HEK293 (cell line): ENCODE measurements around the gene SPINK2.

Experiments
- CTCF ChIA-PET: fragments of 350-600 bp; formaldehyde crosslinking; extraction: SDS; loops from one replicate; lab custom pipeline; 2021; ENCODE audit warnings: antibody characterized with exemption; lab: Yijun Ruan, JAX
- POLR2A ChIA-PET: fragments of 300-600 bp; formaldehyde crosslinking; extraction: SDS; loops from one replicate; lab custom pipeline; 2020; ENCODE audit warnings: antibody characterized with exemption, inconsistent platforms; lab: Yijun Ruan, JAX
- H3K27ac ChIP-seq: fragments of 200-500 bp; sonication (Bioruptor generic); 2 replicates; pipeline ENCODE4 v1.5.1; 2014; ENCODE audit warnings: low read depth, low read length, control low read depth, inconsistent platforms; ENCODE audit errors: extremely low read depth
- H3K36me3 ChIP-seq, 2 experiments: fragments of 200-500 bp in 1 of 2; sonication (Bioruptor generic) in 1 of 2; 1 replicate in 1 of 2; 2 replicates in 1 of 2; pipeline ENCODE4 v1.5.1; 2014 to 2017; ENCODE audit warnings: inconsistent platforms in 2 of 2, low read length in 2 of 2; ENCODE audit not compliant: control insufficient read depth in 2 of 2, insufficient read depth in 1 of 2
- H3K4me1 ChIP-seq: fragments of 200-500 bp; sonication (Bioruptor generic); 2 replicates; pipeline ENCODE4 v1.5.1; 2014; ENCODE audit warnings: mild to moderate bottlenecking, low read length, inconsistent platforms; ENCODE audit not compliant: control insufficient read depth, insufficient read depth
- H3K4me3 ChIP-seq: 2 replicates; pipeline ENCODE4 v1.5.1; 2011; ENCODE audit warnings: low read depth, mild to moderate bottlenecking, control low read depth, low read length, moderate library complexity
- H3K9me3 ChIP-seq: fragments of 200-500 bp; sonication (Bioruptor generic); 2 replicates; pipeline ENCODE4 v1.5.1; 2014; ENCODE audit warnings: low read depth, low read length, inconsistent platforms; ENCODE audit not compliant: control insufficient read depth, insufficient read depth
- MEIS1 ChIP-seq: sonication (generic); formaldehyde crosslinking; IDR thresholded peaks from 2 replicates; pipeline ENCODE4 v1.8.1; 2022; ENCODE audit warnings: missing genetic modification reagents, mild to moderate bottlenecking, borderline replicate concordance
- PRDM6 ChIP-seq: fragments of 450-650 bp; formaldehyde crosslinking; IDR thresholded peaks from 2 replicates; pipeline ENCODE4 v1.5.1; 2017; ENCODE audit warnings: missing biosample characterization, missing genetic modification characterization
- REPIN1 ChIP-seq: fragments of 450-650 bp; formaldehyde crosslinking; IDR thresholded peaks from 2 replicates; pipeline ENCODE4 v1.5.1; 2017; ENCODE audit warnings: missing biosample characterization, missing genetic modification characterization, low read depth
- SP3 ChIP-seq: fragments of 450-650 bp; formaldehyde crosslinking; IDR thresholded peaks from 2 replicates; pipeline ENCODE4 v1.5.1; 2016; ENCODE audit warnings: missing biosample characterization, missing genetic modification characterization
- TCF7L2 ChIP-seq: IDR thresholded peaks from 2 replicates; pipeline ENCODE4 v1.6.1; 2011; ENCODE audit warnings: low read depth, mild to moderate bottlenecking, inconsistent platforms, low read length, moderate library complexity, borderline replicate concordance
- ZFP3 ChIP-seq: fragments of 450-650 bp; formaldehyde crosslinking; IDR thresholded peaks from 2 replicates; pipeline ENCODE4 v1.5.1; 2016; ENCODE audit warnings: low read depth, missing biosample characterization, missing genetic modification characterization
- ZNF132 ChIP-seq: fragments of 450-650 bp; formaldehyde crosslinking; IDR thresholded peaks from 2 replicates; pipeline ENCODE4 v1.5.1; 2017; ENCODE audit warnings: missing biosample characterization, missing genetic modification characterization, borderline replicate concordance
- ZNF133 ChIP-seq: fragments of 450-650 bp; formaldehyde crosslinking; IDR thresholded peaks from 2 replicates; pipeline ENCODE4 v1.5.1; 2016; ENCODE audit warnings: missing biosample characterization, missing genetic modification characterization
- ZNF174 ChIP-seq: fragments of 450-650 bp; formaldehyde crosslinking; IDR thresholded peaks from 2 replicates; pipeline ENCODE4 v1.5.0; 2017; ENCODE audit warnings: missing biosample characterization, mild to moderate bottlenecking, missing genetic modification characterization
- ZNF2 ChIP-seq: fragments of 450-650 bp; formaldehyde crosslinking; IDR thresholded peaks from 2 replicates; pipeline ENCODE4 v1.5.1; 2016; ENCODE audit warnings: missing biosample characterization, missing genetic modification characterization
- ZNF214 ChIP-seq: fragments of 450-650 bp; formaldehyde crosslinking; IDR thresholded peaks from 2 replicates; pipeline ENCODE4 v1.5.1; 2017; ENCODE audit warnings: missing biosample characterization, mild to moderate bottlenecking, missing genetic modification characterization, borderline replicate concordance
- ZNF223 ChIP-seq: fragments of 450-650 bp; formaldehyde crosslinking; IDR thresholded peaks from 2 replicates; pipeline ENCODE4 v1.5.1; 2016; ENCODE audit warnings: missing biosample characterization, missing genetic modification characterization
- ZNF274 ChIP-seq, 2 experiments: fragments of 200-500 bp in 1 of 2; fragments of 450-650 bp in 1 of 2; sonication (Bioruptor generic) in 1 of 2; formaldehyde crosslinking in 1 of 2; IDR thresholded peaks; 2 replicates each; pipeline versions ENCODE4 v1.5.1 to v1.6.1; 2014 to 2016; ENCODE audit warnings: borderline replicate concordance in 1 of 2, inconsistent platforms in 1 of 2, low read length in 1 of 2, missing biosample characterization in 1 of 2, missing genetic modification characterization in 1 of 2
- ZNF341 ChIP-seq: fragments of 450-650 bp; formaldehyde crosslinking; IDR thresholded peaks from 2 replicates; pipeline ENCODE4; 2016; ENCODE audit warnings: low read depth, missing biosample characterization, missing genetic modification characterization
- ZNF416 ChIP-seq: fragments of 450-650 bp; formaldehyde crosslinking; IDR thresholded peaks from 2 replicates; pipeline ENCODE4 v1.5.1; 2016; ENCODE audit warnings: missing biosample characterization, missing genetic modification characterization
- ZNF560 ChIP-seq: fragments of 450-650 bp; formaldehyde crosslinking; IDR thresholded peaks from 2 replicates; pipeline ENCODE4 v1.5.1; 2017; ENCODE audit warnings: missing biosample characterization, missing genetic modification characterization, borderline replicate concordance
- ZNF571 ChIP-seq: fragments of 450-650 bp; formaldehyde crosslinking; IDR thresholded peaks from 2 replicates; pipeline ENCODE4 v1.5.0; 2017; ENCODE audit warnings: missing biosample characterization, missing genetic modification characterization
- ZNF600 ChIP-seq: fragments of 450-650 bp; formaldehyde crosslinking; IDR thresholded peaks from 2 replicates; pipeline ENCODE4 v1.5.1; 2016; ENCODE audit warnings: missing biosample characterization, missing genetic modification characterization
- ZNF660 ChIP-seq: fragments of 450-650 bp; IDR thresholded peaks from 2 replicates; pipeline ENCODE4 v1.5.1; 2018; ENCODE audit warnings: missing biosample characterization, mild to moderate bottlenecking, missing genetic modification characterization
- ZNF747 ChIP-seq: fragments of 450-650 bp; formaldehyde crosslinking; IDR thresholded peaks from 2 replicates; pipeline ENCODE4 v1.5.1; 2016; ENCODE audit warnings: missing biosample characterization, missing genetic modification characterization
- ZNF792 ChIP-seq: fragments of 450-650 bp; formaldehyde crosslinking; IDR thresholded peaks from 2 replicates; pipeline ENCODE4 v1.5.1; 2016; ENCODE audit warnings: missing biosample characterization, missing genetic modification characterization
- ZXDB ChIP-seq: fragments of 450-650 bp; formaldehyde crosslinking; IDR thresholded peaks from 2 replicates; pipeline ENCODE4 v1.5.1; 2016; ENCODE audit warnings: missing biosample characterization, missing genetic modification characterization
- TF ChIP-seq, protein P1 (sequence below): fragments of 450-650 bp; formaldehyde crosslinking; IDR thresholded peaks from 2 replicates; pipeline ENCODE4 v1.5.1; 2016; ENCODE audit warnings: missing biosample characterization, missing genetic modification characterization
- TF ChIP-seq, protein P2 (sequence below): fragments of 450-650 bp; formaldehyde crosslinking; IDR thresholded peaks from 2 replicates; pipeline ENCODE4 v1.5.1; 2017; ENCODE audit warnings: missing biosample characterization, mild to moderate bottlenecking, missing genetic modification characterization, moderate library complexity
- TF ChIP-seq, protein P3 (sequence below): fragments of 450-650 bp; formaldehyde crosslinking; IDR thresholded peaks from 2 replicates; pipeline ENCODE4 v1.5.1; 2017; ENCODE audit warnings: missing biosample characterization, missing genetic modification characterization
- TF ChIP-seq, protein P4 (sequence below): fragments of 450-650 bp; formaldehyde crosslinking; IDR thresholded peaks from 2 replicates; pipeline ENCODE4 v1.5.1; 2016; ENCODE audit warnings: missing biosample characterization, missing genetic modification characterization

The SPINK2 gene

DNA sequence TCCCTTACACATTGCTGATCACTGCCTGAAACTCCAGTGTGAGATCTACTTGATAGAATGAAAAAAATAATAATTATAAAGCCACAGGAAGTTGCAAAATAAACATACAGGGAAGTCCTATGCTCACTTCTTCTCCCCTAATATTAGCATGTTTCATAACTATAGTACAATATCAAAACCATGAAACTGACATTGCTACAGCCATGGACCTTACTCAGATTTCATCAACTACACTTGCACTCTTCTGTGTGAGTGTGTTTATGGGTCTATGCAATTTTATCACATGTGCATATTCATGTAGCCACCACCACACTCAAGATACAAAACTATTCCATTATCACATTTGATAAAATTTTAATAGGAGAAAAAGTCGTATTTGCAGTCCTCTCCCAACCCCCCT, 57.3 kb downstream of the SPINK2 start:
- TF ChIP-seq ZNF223 (tag by site-specific recombination) (no peak), ZNF600 (no peak), ZNF660 (tag by site-specific recombination) (no peak), SP3 (no peak), ZNF174 (tag by site-specific recombination) (no peak), ZNF416 (no peak), ZFP3 (tag by site-specific recombination) (no peak), ZNF133 (tag by site-specific recombination) (no peak), ZNF571 (tag by site-specific recombination) (no peak), ZNF341 (tag by site-specific recombination) (no peak), ZNF2 (tag by site-specific recombination) (no peak), PRDM6 (no peak), REPIN1 (tag by site-specific recombination) (no peak)
- TF ChIP-seq, protein P1, sequence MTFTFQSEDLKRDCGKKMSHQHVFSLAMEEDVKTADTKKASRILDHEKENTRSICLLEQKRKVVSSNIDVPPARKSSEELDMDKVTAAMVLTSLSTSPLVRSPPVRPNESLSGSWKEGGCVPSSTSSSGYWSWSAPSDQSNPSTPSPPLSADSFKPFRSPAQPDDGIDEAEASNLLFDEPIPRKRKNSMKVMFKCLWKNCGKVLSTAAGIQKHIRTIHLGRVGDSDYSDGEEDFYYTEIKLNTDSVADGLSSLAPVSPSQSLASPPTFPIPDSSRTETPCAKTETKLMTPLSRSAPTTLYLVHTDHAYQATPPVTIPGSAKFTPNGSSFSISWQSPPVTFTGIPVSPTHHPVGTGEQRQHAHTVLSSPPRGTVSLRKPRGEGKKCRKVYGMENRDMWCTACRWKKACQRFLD (tag by site-specific recombination): no peak
- TF ChIP-seq, protein P2, sequence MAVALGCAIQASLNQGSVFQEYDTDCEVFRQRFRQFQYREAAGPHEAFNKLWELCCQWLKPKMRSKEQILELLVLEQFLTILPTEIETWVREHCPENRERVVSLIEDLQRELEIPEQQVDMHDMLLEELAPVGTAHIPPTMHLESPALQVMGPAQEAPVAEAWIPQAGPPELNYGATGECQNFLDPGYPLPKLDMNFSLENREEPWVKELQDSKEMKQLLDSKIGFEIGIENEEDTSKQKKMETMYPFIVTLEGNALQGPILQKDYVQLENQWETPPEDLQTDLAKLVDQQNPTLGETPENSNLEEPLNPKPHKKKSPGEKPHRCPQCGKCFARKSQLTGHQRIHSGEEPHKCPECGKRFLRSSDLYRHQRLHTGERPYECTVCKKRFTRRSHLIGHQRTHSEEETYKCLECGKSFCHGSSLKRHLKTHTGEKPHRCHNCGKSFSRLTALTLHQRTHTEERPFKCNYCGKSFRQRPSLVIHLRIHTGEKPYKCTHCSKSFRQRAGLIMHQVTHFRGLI: no peak
- no peaks in the 10 kb centered on the region for H3K36me3 ChIP-seq
- H3K4me1 ChIP-seq: no peaks in the 10 kb centered on the region
- no peak overlapping the region for H3K27ac ChIP-seq
- CTCF ChIA-PET: no interaction called here
- no peak overlapping the region for H3K4me3 ChIP-seq
- POLR2A ChIA-PET: no interaction called here
- no peaks in the 10 kb centered on the region for H3K9me3 ChIP-seq

GRCh38 chr4:56762484-56763250, 58.8 kb downstream of the SPINK2 start:
- Histone ChIP-seq H3K36me3 (no peaks in the 10 kb centered on the region), H3K4me3 (no peak overlapping the region), H3K9me3 (no peaks in the 10 kb centered on the region), H3K27ac (no peak overlapping the region), H3K4me1 (no peaks in the 10 kb centered on the region; the same call in 1 of the 2 replicates)
- POLR2A ChIA-PET: no interaction called here
- CTCF ChIA-PET: interaction anchor here (1.5 kb wide), 1 partner anchor 31 kb away, joined by 3 read pairs; no protein-coding TSS in a partner anchor
- TF ChIP-seq ZNF747 (tag by site-specific recombination) (no peak), ZXDB (no peak), ZNF132 (no peak), ZNF214 (tag by site-specific recombination) (no peak), ZNF274 (IDR thresholded peaks at IDR 0.05; ENCODE audit: low read length) (no peak), ZNF274 (tag by site-specific recombination; IDR thresholded peaks at IDR 0.05; ENCODE audit: borderline replicate concordance) (no peak), ZNF174 (tag by site-specific recombination) (no peak), ZNF792 (tag by site-specific recombination) (no peak), TCF7L2 (no peak), ZNF560 (tag by site-specific recombination) (no peak), MEIS1 (CRISPR knock-in tag) (no peak), ZNF341 (tag by site-specific recombination) (no peak)
- TF ChIP-seq, protein P3, sequence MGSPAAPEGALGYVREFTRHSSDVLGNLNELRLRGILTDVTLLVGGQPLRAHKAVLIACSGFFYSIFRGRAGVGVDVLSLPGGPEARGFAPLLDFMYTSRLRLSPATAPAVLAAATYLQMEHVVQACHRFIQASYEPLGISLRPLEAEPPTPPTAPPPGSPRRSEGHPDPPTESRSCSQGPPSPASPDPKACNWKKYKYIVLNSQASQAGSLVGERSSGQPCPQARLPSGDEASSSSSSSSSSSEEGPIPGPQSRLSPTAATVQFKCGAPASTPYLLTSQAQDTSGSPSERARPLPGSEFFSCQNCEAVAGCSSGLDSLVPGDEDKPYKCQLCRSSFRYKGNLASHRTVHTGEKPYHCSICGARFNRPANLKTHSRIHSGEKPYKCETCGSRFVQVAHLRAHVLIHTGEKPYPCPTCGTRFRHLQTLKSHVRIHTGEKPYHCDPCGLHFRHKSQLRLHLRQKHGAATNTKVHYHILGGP: no peak
- TF ChIP-seq, protein P4, sequence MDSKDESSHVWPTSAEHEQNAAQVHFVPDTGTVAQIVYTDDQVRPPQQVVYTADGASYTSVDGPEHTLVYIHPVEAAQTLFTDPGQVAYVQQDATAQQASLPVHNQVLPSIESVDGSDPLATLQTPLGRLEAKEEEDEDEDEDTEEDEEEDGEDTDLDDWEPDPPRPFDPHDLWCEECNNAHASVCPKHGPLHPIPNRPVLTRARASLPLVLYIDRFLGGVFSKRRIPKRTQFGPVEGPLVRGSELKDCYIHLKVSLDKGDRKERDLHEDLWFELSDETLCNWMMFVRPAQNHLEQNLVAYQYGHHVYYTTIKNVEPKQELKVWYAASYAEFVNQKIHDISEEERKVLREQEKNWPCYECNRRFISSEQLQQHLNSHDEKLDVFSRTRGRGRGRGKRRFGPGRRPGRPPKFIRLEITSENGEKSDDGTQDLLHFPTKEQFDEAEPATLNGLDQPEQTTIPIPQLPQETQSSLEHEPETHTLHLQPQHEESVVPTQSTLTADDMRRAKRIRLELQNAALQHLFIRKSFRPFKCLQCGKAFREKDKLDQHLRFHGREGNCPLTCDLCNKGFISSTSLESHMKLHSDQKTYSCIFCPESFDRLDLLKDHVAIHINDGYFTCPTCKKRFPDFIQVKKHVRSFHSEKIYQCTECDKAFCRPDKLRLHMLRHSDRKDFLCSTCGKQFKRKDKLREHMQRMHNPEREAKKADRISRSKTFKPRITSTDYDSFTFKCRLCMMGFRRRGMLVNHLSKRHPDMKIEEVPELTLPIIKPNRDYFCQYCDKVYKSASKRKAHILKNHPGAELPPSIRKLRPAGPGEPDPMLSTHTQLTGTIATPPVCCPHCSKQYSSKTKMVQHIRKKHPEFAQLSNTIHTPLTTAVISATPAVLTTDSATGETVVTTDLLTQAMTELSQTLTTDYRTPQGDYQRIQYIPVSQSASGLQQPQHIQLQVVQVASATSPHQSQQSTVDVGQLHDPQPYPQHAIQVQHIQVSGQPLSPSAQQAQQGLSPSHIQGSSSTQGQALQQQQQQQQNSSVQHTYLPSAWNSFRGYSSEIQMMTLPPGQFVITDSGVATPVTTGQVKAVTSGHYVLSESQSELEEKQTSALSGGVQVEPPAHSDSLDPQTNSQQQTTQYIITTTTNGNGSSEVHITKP: no peak
